ENCODE data around the gene MT1F. TPM values are rescaled to one million over a fixed set of nuclear protein-coding genes. Genes with fewer than 3 reads are reported as not detected.
A peak's percentile ranks its signal among the peaks of the same experiment; 100 is the strongest.

The MT1F gene
- total and polyA plus RNA-seq, 5 donors from 2014 or later = 6.8 to 88.5 (median 34.4) TPM

- H3K4me3 ChIP-seq (ENCODE audit: low read depth, low read length) = no peak overlapping the region
- ATAC-seq (ENCODE audit: low read depth in 2 of 2) (no peak), DNase-seq (no peak)
- Mint-ChIP-seq H3K9me3 (no peaks in the 10 kb centered on the region), H3K36me3 (no peaks in the 10 kb centered on the region), H3K27me3 (peaks cover 59% of the 10 kb centered on the region), H3K27ac (no peak overlapping the region), H3K4me1 (peaks cover 0 to 30% (median 17%) of the 10 kb centered on the region in 4 donors), H3K4me3 (no peak overlapping the region)
- no peak overlapping the region for H3K27ac ChIP-seq (ENCODE audit: insufficient read depth, low read length, poor library complexity, severe bottlenecking)
- peaks cover 17% of the 10 kb centered on the region for H3K4me1 ChIP-seq (ENCODE audit: control insufficient read depth, insufficient read depth, low read length, poor library complexity, severe bottlenecking)
- no peaks in the 10 kb centered on the region for H3K9me3 ChIP-seq (ENCODE audit: control insufficient read depth in 2 of 2, low read length in 2 of 2)
- H3K27me3 ChIP-seq (ENCODE audit: control insufficient read depth, insufficient read depth, low read length) = peaks cover 36% of the 10 kb centered on the region
- no peaks in the 10 kb centered on the region for H3K36me3 ChIP-seq (ENCODE audit: control insufficient read depth, insufficient read depth, low read length)
Observed at GRCh38 chr16:56641166-56641565, 16.6 kb upstream of the MT1F start.

- peak overlapping the region; percentile 45 for H3K4me3 ChIP-seq (ENCODE audit: low read depth, low read length)
- Mint-ChIP-seq H3K9me3 (no peaks in the 10 kb centered on the region), H3K4me3 (peak overlapping the region; percentile 17 to 86 (median 62)), H3K4me1 (peaks cover 0 to 24% (median 9%) of the 10 kb centered on the region in 4 donors), H3K27ac (peak overlapping the region in 1 of 3 donors; percentile 74), H3K27me3 (peaks cover 55% of the 10 kb centered on the region), H3K36me3 (no peaks in the 10 kb centered on the region)
- H3K4me1 ChIP-seq (ENCODE audit: control insufficient read depth, insufficient read depth, low read length, poor library complexity, severe bottlenecking) = peaks cover 17% of the 10 kb centered on the region
- H3K9me3 ChIP-seq (ENCODE audit: control insufficient read depth in 2 of 2, low read length in 2 of 2) = no peaks in the 10 kb centered on the region
- H3K36me3 ChIP-seq (ENCODE audit: control insufficient read depth, insufficient read depth, low read length) = no peaks in the 10 kb centered on the region
- no peak overlapping the region for H3K27ac ChIP-seq (ENCODE audit: insufficient read depth, low read length, poor library complexity, severe bottlenecking)
- peak; percentile 98 to 99 for ATAC-seq (ENCODE audit: low read depth in 2 of 2)
- peaks cover 21% of the 10 kb centered on the region for H3K27me3 ChIP-seq (ENCODE audit: control insufficient read depth, insufficient read depth, low read length)
- peak; percentile 56 to 88 (median 62) for DNase-seq
Observed at GRCh38 chr16:56643080-56643778, 14.5 kb upstream of the MT1F start.

- DNase-seq (no peak), ATAC-seq (ENCODE audit: low read depth in 2 of 2) (no peak)
- Mint-ChIP-seq H3K4me3 (peak overlapping the region; percentile 2 to 86 (median 46)), H3K27me3 (peaks cover 56% of the 10 kb centered on the region), H3K4me1 (peaks cover 0 to 24% (median 9%) of the 10 kb centered on the region in 4 donors), H3K9me3 (no peaks in the 10 kb centered on the region), H3K27ac (peak overlapping the region in 2 of 3 donors; percentile 7 to 74), H3K36me3 (no peaks in the 10 kb centered on the region)
- Histone ChIP-seq H3K4me3 (ENCODE audit: low read depth, low read length) (peak overlapping the region; percentile 45), H3K36me3 (ENCODE audit: control insufficient read depth, insufficient read depth, low read length) (no peaks in the 10 kb centered on the region), H3K27ac (ENCODE audit: insufficient read depth, low read length, poor library complexity, severe bottlenecking) (no peak overlapping the region), H3K4me1 (ENCODE audit: control insufficient read depth, insufficient read depth, low read length, poor library complexity, severe bottlenecking) (peaks cover 17% of the 10 kb centered on the region), H3K27me3 (ENCODE audit: control insufficient read depth, insufficient read depth, low read length) (peaks cover 17% of the 10 kb centered on the region), H3K9me3 (ENCODE audit: control insufficient read depth in 2 of 2, low read length in 2 of 2) (no peaks in the 10 kb centered on the region)
Observed at GRCh38 chr16:56643833-56644232, 13.9 kb upstream of the MT1F start.

- H3K4me3 Mint-ChIP-seq = peak overlapping the region in 1 of 4 donors; percentile 55
- H3K4me1 Mint-ChIP-seq = peaks cover 0 to 24% (median 9%) of the 10 kb centered on the region in 4 donors
- ATAC-seq (ENCODE audit: low read depth in 2 of 2) = no peak
- DNase-seq = no peak
- Histone ChIP-seq H3K4me3 (ENCODE audit: low read depth, low read length) (no peak overlapping the region), H3K36me3 (ENCODE audit: control insufficient read depth, insufficient read depth, low read length) (no peaks in the 10 kb centered on the region), H3K27ac (ENCODE audit: insufficient read depth, low read length, poor library complexity, severe bottlenecking) (no peak overlapping the region), H3K4me1 (ENCODE audit: control insufficient read depth, insufficient read depth, low read length, poor library complexity, severe bottlenecking) (peaks cover 17% of the 10 kb centered on the region), H3K9me3 (ENCODE audit: control insufficient read depth in 2 of 2, low read length in 2 of 2) (no peaks in the 10 kb centered on the region), H3K27me3 (ENCODE audit: control insufficient read depth, insufficient read depth, low read length) (peaks cover 11% of the 10 kb centered on the region)
- peaks cover 49% of the 10 kb centered on the region for H3K27me3 Mint-ChIP-seq
- no peaks in the 10 kb centered on the region for H3K36me3 Mint-ChIP-seq
- H3K27ac Mint-ChIP-seq = no peak overlapping the region
- H3K9me3 Mint-ChIP-seq = no peaks in the 10 kb centered on the region
Observed at GRCh38 chr16:56645311-56645710, 12.4 kb upstream of the MT1F start.

- H3K27me3 ChIP-seq (ENCODE audit: control insufficient read depth, insufficient read depth, low read length) = peaks cover 8% of the 10 kb centered on the region
Observed at GRCh38 chr16:56645838-56646237, 11.9 kb upstream of the MT1F start.

GRCh38 chr16:56647641-56648431, 9.9 kb upstream of the MT1F start:
- Histone ChIP-seq H3K4me3 (ENCODE audit: low read depth, low read length) (no peak overlapping the region), H3K4me1 (ENCODE audit: control insufficient read depth, insufficient read depth, low read length, poor library complexity, severe bottlenecking) (peaks cover 16% of the 10 kb centered on the region), H3K27me3 (ENCODE audit: control insufficient read depth, insufficient read depth, low read length) (peaks cover 2% of the 10 kb centered on the region), H3K9me3 (ENCODE audit: control insufficient read depth in 2 of 2, low read length in 2 of 2) (no peaks in the 10 kb centered on the region), H3K36me3 (ENCODE audit: control insufficient read depth, insufficient read depth, low read length) (no peaks in the 10 kb centered on the region), H3K27ac (ENCODE audit: insufficient read depth, low read length, poor library complexity, severe bottlenecking) (no peak overlapping the region)
- Mint-ChIP-seq H3K4me3 (no peak overlapping the region), H3K9me3 (no peaks in the 10 kb centered on the region), H3K27me3 (peaks cover 39% of the 10 kb centered on the region), H3K4me1 (peaks cover 0 to 19% (median 3%) of the 10 kb centered on the region in 4 donors), H3K36me3 (no peaks in the 10 kb centered on the region), H3K27ac (no peak overlapping the region)
- ATAC-seq (ENCODE audit: low read depth in 2 of 2) (no peak), DNase-seq (no peak)

More at GRCh38 chr16:56645838-56646237, 11.9 kb upstream of the MT1F start:
- peaks cover 17% of the 10 kb centered on the region for H3K4me1 ChIP-seq (ENCODE audit: control insufficient read depth, insufficient read depth, low read length, poor library complexity, severe bottlenecking)
- no peaks in the 10 kb centered on the region for H3K9me3 ChIP-seq (ENCODE audit: control insufficient read depth in 2 of 2, low read length in 2 of 2)
- Mint-ChIP-seq H3K4me3 (no peak overlapping the region), H3K27ac (no peak overlapping the region), H3K9me3 (no peaks in the 10 kb centered on the region), H3K4me1 (peaks cover 0 to 24% (median 9%) of the 10 kb centered on the region in 4 donors), H3K36me3 (no peaks in the 10 kb centered on the region), H3K27me3 (peaks cover 49% of the 10 kb centered on the region)
- H3K4me3 ChIP-seq (ENCODE audit: low read depth, low read length) = no peak overlapping the region
- no peak overlapping the region for H3K27ac ChIP-seq (ENCODE audit: insufficient read depth, low read length, poor library complexity, severe bottlenecking)
- ATAC-seq (ENCODE audit: low read depth in 2 of 2) (no peak), DNase-seq (no peak)
- H3K36me3 ChIP-seq (ENCODE audit: control insufficient read depth, insufficient read depth, low read length) = no peaks in the 10 kb centered on the region

GRCh38 chr16:56649271-56649670, 8.5 kb upstream of the MT1F start:
- Histone ChIP-seq H3K36me3 (ENCODE audit: control insufficient read depth, insufficient read depth, low read length) (no peaks in the 10 kb centered on the region), H3K9me3 (ENCODE audit: control insufficient read depth in 2 of 2, low read length in 2 of 2) (no peaks in the 10 kb centered on the region), H3K4me1 (ENCODE audit: control insufficient read depth, insufficient read depth, low read length, poor library complexity, severe bottlenecking) (peaks cover 2% of the 10 kb centered on the region), H3K27me3 (ENCODE audit: control insufficient read depth, insufficient read depth, low read length) (peaks cover 2% of the 10 kb centered on the region), H3K27ac (ENCODE audit: insufficient read depth, low read length, poor library complexity, severe bottlenecking) (no peak overlapping the region), H3K4me3 (ENCODE audit: low read depth, low read length) (no peak overlapping the region)
- Mint-ChIP-seq H3K4me3 (no peak overlapping the region), H3K27me3 (peaks cover 39% of the 10 kb centered on the region), H3K9me3 (no peaks in the 10 kb centered on the region), H3K27ac (no peak overlapping the region), H3K4me1 (peaks cover 0 to 6% (median 3%) of the 10 kb centered on the region in 4 donors), H3K36me3 (no peaks in the 10 kb centered on the region)
- DNase-seq = no peak
- ATAC-seq (ENCODE audit: low read depth in 2 of 2) = no peak
